ENCODE data around the gene GRAPL. TPM values are rescaled to one million over a fixed set of nuclear protein-coding genes. Genes with fewer than 3 reads are reported as not detected.
"Not testable (repeated sequence)": the region's sequence is repeated elsewhere in the genome, so short reads cannot be mapped to it uniquely, and the experiment has no call there.

The GRAPL gene
- 5.4 TPM for total RNA-seq
- long read RNA-seq, partial matches to known transcripts: 0 of 9 reads
- long read RNA-seq, other reads (novel, unspliced or antisense): 6 of 9 reads

- DNase-seq (ENCODE audit: low spot score): not testable (repeated sequence)
Measured at GRCh38 chr17:19127148-19127980, at the start of gene GRAPL. Gene GRAPL, plus strand, starts transcription at chr17:19127589. Its CDS starts 31 bp downstream, at chr17:19127620.

GRCh38 chr17:19088804-19089685 lies 38.3 kb upstream of the GRAPL start:
- not testable (repeated sequence) for DNase-seq (ENCODE audit: low spot score)

GRCh38 chr17:19090058-19090772 lies 37.2 kb upstream of the GRAPL start:
- not testable (repeated sequence) for DNase-seq (ENCODE audit: low spot score)

GRCh38 chr17:19092737-19093683 lies 34.4 kb upstream of the GRAPL start:
- DNase-seq (ENCODE audit: low spot score): peak; percentile 89

- peak; percentile 89 for DNase-seq (ENCODE audit: low spot score)
Measured at GRCh38 chr17:19093684-19094438, 33.5 kb upstream of the GRAPL start.

GRCh38 chr17:19108517-19108916 lies 18.9 kb upstream of the GRAPL start:
- DNase-seq (ENCODE audit: low spot score): not testable (repeated sequence)

- not testable (repeated sequence) for DNase-seq (ENCODE audit: low spot score)
Measured at GRCh38 chr17:19110189-19111097, 16.9 kb upstream of the GRAPL start.

GRCh38 chr17:19111111-19111711 lies 16.2 kb upstream of the GRAPL start:
- peak; percentile 92 for DNase-seq (ENCODE audit: low spot score)

GRCh38 chr17:19111801-19112458 lies 15.5 kb upstream of the GRAPL start:
- peak; percentile 62 for DNase-seq (ENCODE audit: low spot score)

GRCh38 chr17:19112459-19112826 lies 14.9 kb upstream of the GRAPL start:
- not testable (repeated sequence) for DNase-seq (ENCODE audit: low spot score)

- DNase-seq (ENCODE audit: low spot score): not testable (repeated sequence)
Measured at GRCh38 chr17:19118695-19119094, 8.7 kb upstream of the GRAPL start.

- not testable (repeated sequence) for DNase-seq (ENCODE audit: low spot score)
Measured at GRCh38 chr17:19125289-19125688, 2.1 kb upstream of the GRAPL start.

- not testable (repeated sequence) for DNase-seq (ENCODE audit: low spot score)
Measured at GRCh38 chr17:19129500-19129899, 2.1 kb downstream of the GRAPL start.

GRCh38 chr17:19131108-19131507 lies 3.7 kb downstream of the GRAPL start:
- not testable (repeated sequence) for DNase-seq (ENCODE audit: low spot score)

GRCh38 chr17:19131772-19132171 lies 4.4 kb downstream of the GRAPL start:
- DNase-seq (ENCODE audit: low spot score): not testable (repeated sequence)

- DNase-seq (ENCODE audit: low spot score): not testable (repeated sequence)
Measured at GRCh38 chr17:19133793-19134192, 6.4 kb downstream of the GRAPL start.

GRCh38 chr17:19135391-19135790 lies 8.0 kb downstream of the GRAPL start:
- DNase-seq (ENCODE audit: low spot score): not testable (repeated sequence)
